Nephron (organoid): ENCODE measurements around the gene HTR1A.
A peak's percentile ranks its signal among the peaks of the same experiment; 100 is the strongest.

Experiments
- H3K27ac Mint-ChIP-seq, 3 experiments: 2 replicates each; pipeline ENCODE4 v1.8.0; 2020; ENCODE audit warnings: mixed read lengths in 3 of 3, mild to moderate bottlenecking in 2 of 3, moderate library complexity in 1 of 3
- H3K27me3 Mint-ChIP-seq: 2 replicates; pipeline ENCODE4 v1.8.0; 2021; ENCODE audit warnings: low read depth, mild to moderate bottlenecking, moderate library complexity, mixed read lengths
- H3K36me3 Mint-ChIP-seq: 2 replicates; pipeline ENCODE4 v1.8.0; 2020; ENCODE audit warnings: low read depth, mixed read lengths
- H3K4me1 Mint-ChIP-seq: 2 replicates; pipeline ENCODE4 v1.8.0; 2020; ENCODE audit warnings: mixed read lengths
- H3K4me3 Mint-ChIP-seq, 3 experiments: 2 replicates each; pipeline ENCODE4 v1.8.0; 2020; ENCODE audit warnings: mild to moderate bottlenecking in 3 of 3, mixed read lengths in 3 of 3, moderate library complexity in 2 of 3
- H3K9me3 Mint-ChIP-seq: 2 replicates; pipeline ENCODE4 v1.8.0; 2020; ENCODE audit warnings: mixed read lengths
- CTCF ChIP-seq, 3 experiments: fragments of 200-600 bp; sonication (generic); IDR thresholded peaks; one replicate each; pipeline ENCODE4 v1.5.0; 2021; ENCODE audit warnings: antibody characterized with exemption in 3 of 3; ENCODE audit not compliant: unreplicated experiment in 3 of 3

The HTR1A gene

GRCh38 chr5:63962279-63962678, at the start of gene HTR1A:
Gene HTR1A, minus strand, starts transcription at chr5:63962445. Its CDS starts 726 bp downstream, at chr5:63961719.
- TF ChIP-seq CTCF (IDR thresholded peaks at IDR 0.05; ENCODE audit: unreplicated experiment in 3 of 3): no peak
- Mint-ChIP-seq H3K27ac (no peak within 1 kb of the TSS), H3K36me3 (no peaks in the 10 kb centered on the region), H3K27me3 (peaks cover 59% of the 10 kb centered on the region), H3K9me3 (no peaks in the 10 kb centered on the region), H3K4me1 (peaks cover 6% of the 10 kb centered on the region), H3K4me3 (peak within 1 kb of the TSS in 1 of 3 experiments; percentile 12)

- H3K27ac Mint-ChIP-seq: no peak overlapping the region
- no peak for TF ChIP-seq CTCF (IDR thresholded peaks at IDR 0.05; ENCODE audit: unreplicated experiment in 3 of 3)
- no peaks in the 10 kb centered on the region for H3K36me3 Mint-ChIP-seq
- no peaks in the 10 kb centered on the region for H3K9me3 Mint-ChIP-seq
- no peak overlapping the region for H3K4me3 Mint-ChIP-seq
- H3K4me1 Mint-ChIP-seq: no peaks in the 10 kb centered on the region
- no peaks in the 10 kb centered on the region for H3K27me3 Mint-ChIP-seq
Measured at GRCh38 chr5:64003966-64004365, 41.7 kb upstream of the HTR1A start.

- no peak for TF ChIP-seq CTCF (IDR thresholded peaks at IDR 0.05; ENCODE audit: unreplicated experiment in 3 of 3)
- Mint-ChIP-seq H3K4me1 (no peaks in the 10 kb centered on the region), H3K9me3 (no peaks in the 10 kb centered on the region), H3K36me3 (no peaks in the 10 kb centered on the region), H3K27ac (no peak overlapping the region), H3K27me3 (no peaks in the 10 kb centered on the region), H3K4me3 (no peak overlapping the region)
Measured at GRCh38 chr5:64000096-64000495, 37.9 kb upstream of the HTR1A start.

- Mint-ChIP-seq H3K9me3 (no peaks in the 10 kb centered on the region), H3K36me3 (no peaks in the 10 kb centered on the region), H3K4me3 (no peak overlapping the region), H3K27ac (no peak overlapping the region), H3K27me3 (peaks cover 4% of the 10 kb centered on the region), H3K4me1 (peaks cover 5% of the 10 kb centered on the region)
- TF ChIP-seq CTCF (IDR thresholded peaks at IDR 0.05; ENCODE audit: unreplicated experiment in 3 of 3): no peak
Measured at GRCh38 chr5:63987053-63987452, 24.8 kb upstream of the HTR1A start.

GRCh38 chr5:63981864-63982263, 19.6 kb upstream of the HTR1A start:
- Mint-ChIP-seq H3K4me3 (no peak overlapping the region), H3K36me3 (no peaks in the 10 kb centered on the region), H3K27ac (no peak overlapping the region), H3K9me3 (no peaks in the 10 kb centered on the region), H3K4me1 (peaks cover 5% of the 10 kb centered on the region), H3K27me3 (no peaks in the 10 kb centered on the region)
- TF ChIP-seq CTCF (IDR thresholded peaks at IDR 0.05; ENCODE audit: unreplicated experiment in 3 of 3): no peak

- Mint-ChIP-seq H3K27me3 (peaks cover 44% of the 10 kb centered on the region), H3K27ac (no peak overlapping the region), H3K4me1 (peaks cover 6% of the 10 kb centered on the region), H3K4me3 (no peak overlapping the region), H3K36me3 (no peaks in the 10 kb centered on the region), H3K9me3 (no peaks in the 10 kb centered on the region)
- TF ChIP-seq CTCF (IDR thresholded peaks at IDR 0.05; ENCODE audit: unreplicated experiment in 3 of 3): no peak
Measured at GRCh38 chr5:63963926-63964325, 1.7 kb upstream of the HTR1A start.
